GM10266 (cell line): ENCODE measurements around the gene CAMK2D.
"Not testable (repeated sequence)": the region's sequence is repeated elsewhere in the genome, so short reads cannot be mapped to it uniquely, and the experiment has no call there.

Experiments
- DNase-seq: peaks from one replicate; pipeline ENCODE4 v3.0.0; 2012; ENCODE audit errors: extremely low spot score
- CTCF ChIP-seq: IDR thresholded peaks from 2 replicates; pipeline ENCODE4 v1.5.1; 2012; ENCODE audit warnings: mild to moderate bottlenecking, low read depth; ENCODE audit not compliant: control insufficient read depth, insufficient read depth; ENCODE audit errors: missing control alignments

The CAMK2D gene

GRCh38 chr4:113773756-113774155 is 12.2 kb upstream of the CAMK2D start:
- no peak for TF ChIP-seq CTCF
- DNase-seq = no peak

GRCh38 chr4:113773014-113773413 is 11.5 kb upstream of the CAMK2D start:
- no peak for DNase-seq
- TF ChIP-seq CTCF = no peak

GRCh38 chr4:113772319-113772718 is 10.8 kb upstream of the CAMK2D start:
- DNase-seq = no peak
- no peak for TF ChIP-seq CTCF

- no peak for DNase-seq
Measured at GRCh38 chr4:113769744-113770143, 8.2 kb upstream of the CAMK2D start.

GRCh38 chr4:113768952-113769351 is 7.4 kb upstream of the CAMK2D start:
- DNase-seq = no peak
- no peak for TF ChIP-seq CTCF

More at GRCh38 chr4:113769744-113770143, 8.2 kb upstream of the CAMK2D start:
- TF ChIP-seq CTCF = no peak

- TF ChIP-seq CTCF = no peak
- no peak for DNase-seq
Measured at GRCh38 chr4:113766882-113767281, 5.3 kb upstream of the CAMK2D start.

- DNase-seq = no peak
- no peak for TF ChIP-seq CTCF
Measured at GRCh38 chr4:113764720-113765264, 3.3 kb upstream of the CAMK2D start.

- DNase-seq = not testable (repeated sequence)
Measured at GRCh38 chr4:113763923-113764322, 2.4 kb upstream of the CAMK2D start.
